Activated effector memory CD4-positive, alpha-beta T cell treated with Interleukin-2 at 50 U/mL for 16 hours (primary cell): ENCODE results near the gene TMPRSS7.

Source experiments
- DNase-seq: peaks from one replicate; pipeline ENCODE4 v3.0.0-alpha.2; 2020

TMPRSS7 gene, protein sequence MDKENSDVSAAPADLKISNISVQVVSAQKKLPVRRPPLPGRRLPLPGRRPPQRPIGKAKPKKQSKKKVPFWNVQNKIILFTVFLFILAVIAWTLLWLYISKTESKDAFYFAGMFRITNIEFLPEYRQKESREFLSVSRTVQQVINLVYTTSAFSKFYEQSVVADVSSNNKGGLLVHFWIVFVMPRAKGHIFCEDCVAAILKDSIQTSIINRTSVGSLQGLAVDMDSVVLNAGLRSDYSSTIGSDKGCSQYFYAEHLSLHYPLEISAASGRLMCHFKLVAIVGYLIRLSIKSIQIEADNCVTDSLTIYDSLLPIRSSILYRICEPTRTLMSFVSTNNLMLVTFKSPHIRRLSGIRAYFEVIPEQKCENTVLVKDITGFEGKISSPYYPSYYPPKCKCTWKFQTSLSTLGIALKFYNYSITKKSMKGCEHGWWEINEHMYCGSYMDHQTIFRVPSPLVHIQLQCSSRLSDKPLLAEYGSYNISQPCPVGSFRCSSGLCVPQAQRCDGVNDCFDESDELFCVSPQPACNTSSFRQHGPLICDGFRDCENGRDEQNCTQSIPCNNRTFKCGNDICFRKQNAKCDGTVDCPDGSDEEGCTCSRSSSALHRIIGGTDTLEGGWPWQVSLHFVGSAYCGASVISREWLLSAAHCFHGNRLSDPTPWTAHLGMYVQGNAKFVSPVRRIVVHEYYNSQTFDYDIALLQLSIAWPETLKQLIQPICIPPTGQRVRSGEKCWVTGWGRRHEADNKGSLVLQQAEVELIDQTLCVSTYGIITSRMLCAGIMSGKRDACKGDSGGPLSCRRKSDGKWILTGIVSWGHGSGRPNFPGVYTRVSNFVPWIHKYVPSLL

DNA sequence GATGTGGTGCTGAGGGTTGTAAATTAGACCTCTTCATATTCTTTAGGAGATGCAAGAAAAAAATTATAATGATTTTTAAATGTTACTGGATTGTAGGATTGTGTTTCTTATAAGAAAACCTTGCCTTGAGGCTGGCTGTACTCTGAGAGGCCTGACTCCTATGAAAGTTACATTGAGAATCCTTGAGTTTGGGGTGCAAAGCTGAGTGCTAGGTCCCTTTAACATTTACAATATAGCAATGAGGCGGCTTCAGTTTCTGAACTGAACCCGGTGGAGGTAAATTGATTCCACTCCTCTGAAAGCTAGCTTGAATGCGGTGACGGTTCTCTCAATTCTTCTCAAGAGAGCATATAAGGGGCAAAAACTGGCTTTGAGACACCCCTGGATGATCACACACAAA is at the start of gene TMPRSS7:
TSS of gene TMPRSS7 (plus strand) at position 301 of the 400 bp plus-strand sequence. CDS start 110 bp downstream, outside the sequence.
- no peak for DNase-seq

- no peak for DNase-seq
Observed at GRCh38 chr3:111986800-111987199, 47.7 kb upstream of the TMPRSS7 start.

DNA sequence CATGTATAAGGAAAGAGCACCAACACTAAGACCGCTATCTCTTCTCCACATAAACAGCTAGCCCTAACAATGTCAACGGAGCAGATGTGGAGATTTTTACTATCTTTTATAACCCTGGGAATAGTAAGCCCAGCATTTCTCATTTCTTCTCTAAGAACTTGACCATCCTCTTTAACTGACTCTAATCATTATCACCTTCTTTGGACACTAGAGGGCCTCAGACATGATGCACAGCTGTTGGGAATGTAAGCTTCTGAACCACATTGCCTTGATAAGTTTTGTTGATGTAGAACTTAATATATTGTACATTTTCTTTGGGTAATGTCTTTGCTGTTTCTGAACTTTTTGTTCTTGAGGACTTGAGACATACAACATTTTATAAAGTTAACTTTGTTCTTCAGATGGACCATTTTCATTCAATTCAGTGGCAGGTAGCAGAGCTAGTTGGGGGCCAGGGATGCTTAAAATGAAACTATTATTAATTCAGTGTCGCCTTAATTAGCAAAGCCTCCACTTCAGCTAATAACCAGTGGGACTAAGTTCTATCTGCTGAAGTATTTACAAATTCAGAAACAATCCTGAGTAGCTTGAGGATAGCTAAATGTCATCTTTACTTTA is 45.4 kb upstream of the TMPRSS7 start:
- no peak for DNase-seq

- DNase-seq = no peak
Observed at GRCh38 chr3:111993038-111993437, 41.5 kb upstream of the TMPRSS7 start.

DNA sequence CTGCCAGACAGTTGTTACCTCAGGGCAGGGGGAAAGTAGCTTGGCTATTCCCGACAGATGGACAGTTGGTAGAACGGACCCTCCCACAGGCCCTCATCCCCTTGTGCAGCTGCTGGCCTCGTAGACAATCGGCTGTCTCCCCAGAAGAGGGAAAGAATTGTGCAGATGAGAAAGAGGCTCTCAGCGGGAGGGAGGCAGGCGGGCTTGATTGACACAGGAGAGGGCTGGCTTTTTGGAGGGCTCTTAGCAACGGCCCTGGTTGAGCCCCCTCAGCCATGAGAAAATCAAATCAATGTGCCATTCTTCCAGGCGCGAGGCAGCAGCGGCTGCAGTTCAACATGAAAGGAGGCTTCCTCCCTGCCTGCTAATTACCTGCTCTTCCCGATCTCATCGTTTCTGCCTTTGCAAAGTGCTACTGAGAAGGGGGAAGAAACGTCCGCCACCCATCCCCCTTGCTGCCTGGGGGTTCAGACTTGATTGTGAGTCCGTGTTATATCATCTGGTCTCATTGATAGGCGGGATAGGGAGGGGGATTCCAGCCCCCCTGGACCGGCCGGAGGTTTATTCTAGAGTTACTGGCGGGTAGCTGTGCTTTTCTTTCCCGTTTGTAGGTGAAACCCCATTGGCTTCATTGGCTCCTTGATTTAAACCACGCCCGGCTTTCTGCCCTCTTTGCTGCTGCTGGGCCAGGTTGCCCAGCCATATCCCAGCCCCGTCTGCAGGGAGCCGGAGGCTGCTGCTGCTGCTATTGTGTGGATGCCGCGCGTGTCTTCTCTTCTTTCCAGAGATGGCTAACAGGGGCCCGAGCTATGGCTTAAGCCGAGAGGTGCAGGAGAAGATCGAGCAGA is 35.7 kb upstream of the TMPRSS7 start, which contains the start of gene TAGLN3:
TSS of gene TAGLN3 (plus strand) at position 287 of the 848 bp plus-strand sequence. CDS start at position 788, 501 bp downstream.
- DNase-seq = no peak

- DNase-seq = no peak
Observed at GRCh38 chr3:111999484-112000324, 34.8 kb upstream of the TMPRSS7 start.

DNA sequence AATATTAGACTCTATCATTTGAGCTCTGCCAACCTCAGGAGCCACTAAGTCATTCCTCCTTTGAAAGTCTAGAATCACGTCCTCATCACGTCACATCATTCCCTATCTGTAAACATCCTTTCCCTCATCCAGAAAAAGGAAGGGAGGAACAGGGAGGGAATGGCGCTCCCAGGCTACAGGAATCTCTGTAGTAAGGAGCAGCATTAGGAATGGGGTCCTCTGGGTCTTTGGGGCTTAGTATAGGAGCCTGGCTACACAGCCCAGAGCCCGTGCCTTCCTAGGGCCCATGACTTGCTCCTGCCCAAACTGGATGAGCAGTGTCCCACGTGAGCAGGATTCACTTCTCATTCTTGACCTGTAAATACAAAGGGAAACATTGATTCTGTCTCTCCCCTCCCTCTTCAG is 34.2 kb upstream of the TMPRSS7 start:
- no peak for DNase-seq

- no peak for DNase-seq
Observed at GRCh38 chr3:112000966-112001365, 33.6 kb upstream of the TMPRSS7 start.

DNA sequence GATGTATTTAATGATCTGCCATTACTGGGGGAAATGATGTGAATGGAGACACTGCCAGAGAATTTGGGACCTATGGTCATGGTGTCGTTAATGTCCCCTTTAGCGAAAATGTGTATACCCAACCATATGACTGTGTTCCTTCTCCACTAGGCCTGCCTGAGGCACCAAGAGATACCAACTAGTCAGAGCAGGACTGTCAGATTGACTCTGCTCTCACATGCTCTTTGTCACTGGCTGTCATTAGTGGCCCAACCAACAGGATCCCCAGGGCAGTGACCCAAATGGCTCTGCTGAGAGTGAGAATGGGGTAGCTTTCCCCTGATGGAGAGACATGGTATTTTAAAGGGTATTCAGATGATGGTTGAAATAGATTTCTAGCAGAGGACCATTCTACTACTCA is 33.0 kb upstream of the TMPRSS7 start:
- no peak for DNase-seq

GRCh38 chr3:112002096-112002971 is 32.2 kb upstream of the TMPRSS7 start:
- no peak for DNase-seq

DNA sequence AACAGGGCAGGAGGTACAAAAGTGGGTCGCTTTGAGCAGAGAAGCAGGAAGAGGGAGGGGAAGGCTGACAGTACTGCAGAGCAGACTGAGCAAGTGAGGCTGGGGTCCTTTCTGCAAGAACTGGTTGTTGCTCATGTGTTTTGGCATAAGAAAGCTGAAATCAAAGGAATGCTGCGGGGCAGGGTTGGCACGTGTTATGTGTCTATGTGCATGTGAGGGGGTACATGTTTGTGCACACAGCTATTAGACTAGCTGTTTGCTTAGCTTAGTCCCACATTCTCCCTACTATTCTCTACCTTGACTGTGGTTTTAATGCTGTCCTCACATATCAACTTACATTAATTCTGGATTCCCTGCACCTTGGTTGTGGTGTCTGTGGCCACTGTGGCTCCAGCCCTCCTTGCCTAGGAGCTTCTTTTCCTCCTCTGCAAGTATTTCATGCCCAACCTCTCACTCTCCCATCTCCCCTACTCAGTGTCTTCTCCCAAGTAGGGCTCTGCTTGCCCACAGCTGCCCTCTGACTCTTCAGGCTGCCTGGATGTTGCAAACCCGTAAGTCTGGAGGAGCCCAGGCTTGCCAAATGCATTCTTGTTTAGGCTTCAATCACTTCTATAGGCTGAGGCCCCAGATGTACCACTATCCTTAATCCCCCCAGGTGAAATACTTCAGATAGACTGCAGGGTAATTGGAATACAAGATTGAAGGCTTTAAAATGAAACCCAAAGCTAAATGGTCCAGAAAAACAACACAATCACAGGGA is 31.0 kb upstream of the TMPRSS7 start:
- no peak for DNase-seq

DNA sequence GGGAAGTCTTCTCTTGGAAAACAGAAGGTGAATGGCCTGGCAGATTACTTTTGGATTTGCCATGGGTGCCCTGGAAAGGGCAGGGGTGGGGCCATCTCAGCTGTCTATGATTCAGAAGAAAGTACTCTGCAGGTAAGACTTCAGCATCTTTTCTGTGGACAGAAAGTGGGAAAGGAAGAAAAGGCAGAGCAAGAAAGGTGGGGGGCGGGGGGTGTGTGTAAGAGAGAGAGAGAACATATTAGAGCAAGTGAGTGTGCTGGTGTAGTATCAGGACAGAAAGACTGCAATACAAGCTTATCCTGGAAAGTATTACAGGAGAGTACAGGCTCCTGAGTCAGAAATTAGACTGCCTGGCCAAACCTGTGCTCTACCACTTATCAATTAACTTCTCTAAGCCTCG is 30.3 kb upstream of the TMPRSS7 start:
- DNase-seq = no peak

- DNase-seq = no peak
Observed at GRCh38 chr3:112004669-112005068, 29.9 kb upstream of the TMPRSS7 start.

GRCh38 chr3:112005091-112005672 is 29.4 kb upstream of the TMPRSS7 start:
- no peak for DNase-seq

GRCh38 chr3:112007633-112008032 is 26.9 kb upstream of the TMPRSS7 start:
- no peak for DNase-seq

DNA sequence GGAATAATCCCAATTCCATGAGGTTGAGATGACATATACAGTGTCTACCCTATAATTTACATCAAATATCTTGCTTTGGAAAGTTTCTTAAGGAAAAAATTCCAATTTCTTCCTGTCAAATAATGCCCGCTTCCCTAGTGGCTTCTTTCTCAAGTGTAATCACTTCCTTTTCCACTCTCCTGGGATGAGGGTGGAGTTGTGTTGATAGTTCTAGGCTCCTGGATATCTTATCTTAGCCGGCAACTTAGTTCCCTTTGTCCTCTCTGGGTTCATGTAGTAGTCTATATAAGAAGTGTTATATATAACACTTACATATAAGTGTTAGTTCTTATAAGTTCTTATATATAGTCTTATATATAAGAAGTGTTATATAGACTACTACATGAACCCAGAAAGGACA is 24.9 kb upstream of the TMPRSS7 start:
- no peak for DNase-seq

DNA sequence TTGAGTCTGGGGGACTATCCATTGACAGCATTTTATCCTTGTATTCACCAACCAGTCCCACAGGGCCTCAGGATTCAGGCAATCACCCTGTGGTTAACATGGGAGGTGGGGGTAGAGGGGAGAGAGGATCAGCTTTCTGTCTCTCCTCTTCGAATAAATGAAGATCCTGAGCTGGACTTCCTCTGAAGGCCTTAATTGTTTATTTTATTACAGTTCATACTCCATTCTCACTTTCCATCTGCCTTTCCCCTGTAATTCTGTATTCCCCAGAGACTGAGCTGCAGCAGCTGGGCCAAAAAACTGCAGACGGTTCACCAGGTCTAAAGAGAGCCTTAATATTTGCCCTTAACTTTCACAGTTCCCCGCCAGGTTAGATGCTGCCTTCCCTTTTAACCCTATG is 23.9 kb upstream of the TMPRSS7 start:
- no peak for DNase-seq

DNA sequence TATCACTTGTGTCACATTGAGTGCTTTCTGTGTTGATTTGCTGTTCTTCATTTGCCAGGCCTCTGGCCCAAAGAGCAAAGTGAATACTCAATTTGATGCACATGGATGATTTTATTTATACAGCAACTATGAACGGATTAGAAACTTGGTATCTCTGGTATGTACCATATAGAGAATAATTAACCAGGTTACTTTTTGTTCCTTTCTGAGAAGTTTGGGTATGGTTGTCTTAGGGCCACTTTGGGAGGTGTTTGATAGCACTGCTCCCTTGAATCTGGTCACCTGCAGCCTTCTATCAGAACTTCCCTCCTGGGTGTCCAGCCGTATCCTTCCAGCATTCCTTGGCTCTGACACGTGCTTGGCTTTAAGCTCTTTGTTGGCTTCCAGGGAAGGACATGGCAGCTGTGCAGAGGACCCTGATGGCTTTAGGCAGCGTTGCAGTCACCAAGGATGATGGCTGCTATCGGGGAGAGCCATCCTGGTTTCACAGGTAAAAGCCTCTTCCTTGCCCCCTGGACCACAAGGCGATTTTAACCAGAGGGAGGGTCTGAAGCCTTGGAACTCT is 23.1 kb upstream of the TMPRSS7 start:
- no peak for DNase-seq
